ENCODE data around the gene UBE2M.
"Not testable (repeated sequence)": the region's sequence is repeated elsewhere in the genome, so short reads cannot be mapped to it uniquely, and the experiment has no call there.

UBE2M gene

DNA sequence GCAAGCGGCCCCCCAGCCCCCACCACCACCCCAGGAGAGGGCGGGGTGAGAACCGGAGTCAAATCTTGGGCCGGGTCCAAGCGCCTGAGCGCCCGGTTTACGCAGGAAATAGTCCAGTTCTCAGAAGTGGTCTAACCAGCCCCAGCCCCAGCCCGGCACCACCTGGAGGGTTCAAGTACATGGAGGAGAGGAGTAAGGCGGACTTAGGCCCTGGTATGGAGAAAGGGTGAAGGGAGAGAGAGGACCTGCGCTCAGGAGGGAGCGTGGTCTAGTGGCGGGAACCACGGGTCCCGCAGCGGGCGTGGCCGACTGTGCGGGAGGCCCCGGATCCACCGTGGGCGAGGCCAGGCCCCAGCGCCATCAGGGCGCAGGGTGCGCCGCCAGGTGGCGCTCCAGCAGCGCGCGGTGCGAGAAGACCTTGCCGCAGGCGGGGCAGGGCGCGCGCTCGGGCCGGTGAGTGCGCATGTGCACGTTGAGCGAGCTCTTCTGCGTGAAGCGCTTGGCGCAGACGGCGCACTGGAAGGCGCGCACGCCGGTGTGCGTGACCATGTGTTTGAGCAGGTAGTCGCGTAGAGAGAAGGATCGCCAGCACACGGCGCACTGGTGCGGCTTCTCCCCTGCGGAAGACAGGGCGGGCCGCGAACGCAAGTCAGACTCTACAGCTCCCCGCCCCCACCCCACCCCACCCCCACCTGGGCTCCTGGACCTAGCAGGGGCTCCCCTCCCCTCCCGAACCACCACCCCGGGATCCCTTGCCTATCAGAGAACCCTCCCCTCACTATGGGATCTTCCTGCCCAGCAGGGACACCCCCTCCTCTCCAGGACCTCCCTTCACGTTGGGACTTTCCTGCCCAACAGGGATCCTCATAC lies 44.5 kb downstream of the UBE2M start:
- no peak for DNase-seq (ENCODE audit: insufficient read length, low spot score)
- FAIRE-seq: no peak

DNA sequence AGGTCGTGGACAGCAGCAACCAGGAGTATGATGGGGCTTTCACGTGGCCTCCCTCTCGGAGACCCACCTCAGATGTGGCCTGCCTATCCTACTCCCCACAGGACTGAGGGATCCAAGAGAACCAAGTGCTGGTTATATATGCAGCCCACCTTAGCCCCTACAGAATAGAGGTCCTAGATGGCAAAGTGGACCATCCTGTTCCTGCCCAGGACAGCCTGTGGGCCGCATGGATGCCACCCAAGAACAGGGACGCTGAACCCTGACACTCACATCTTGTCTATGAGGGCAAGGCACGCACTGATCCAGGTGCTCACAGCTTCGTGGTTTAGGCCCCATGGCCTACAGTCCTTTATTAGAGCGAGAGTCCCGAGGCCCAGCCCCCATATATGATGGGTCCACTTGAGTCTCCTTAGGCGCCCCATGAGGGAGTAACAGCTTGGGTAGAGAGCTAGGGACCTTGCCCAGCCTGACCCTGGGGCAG lies 45.2 kb downstream of the UBE2M start:
- no peak for DNase-seq (ENCODE audit: insufficient read length, low spot score)
- no peak for FAIRE-seq

DNA sequence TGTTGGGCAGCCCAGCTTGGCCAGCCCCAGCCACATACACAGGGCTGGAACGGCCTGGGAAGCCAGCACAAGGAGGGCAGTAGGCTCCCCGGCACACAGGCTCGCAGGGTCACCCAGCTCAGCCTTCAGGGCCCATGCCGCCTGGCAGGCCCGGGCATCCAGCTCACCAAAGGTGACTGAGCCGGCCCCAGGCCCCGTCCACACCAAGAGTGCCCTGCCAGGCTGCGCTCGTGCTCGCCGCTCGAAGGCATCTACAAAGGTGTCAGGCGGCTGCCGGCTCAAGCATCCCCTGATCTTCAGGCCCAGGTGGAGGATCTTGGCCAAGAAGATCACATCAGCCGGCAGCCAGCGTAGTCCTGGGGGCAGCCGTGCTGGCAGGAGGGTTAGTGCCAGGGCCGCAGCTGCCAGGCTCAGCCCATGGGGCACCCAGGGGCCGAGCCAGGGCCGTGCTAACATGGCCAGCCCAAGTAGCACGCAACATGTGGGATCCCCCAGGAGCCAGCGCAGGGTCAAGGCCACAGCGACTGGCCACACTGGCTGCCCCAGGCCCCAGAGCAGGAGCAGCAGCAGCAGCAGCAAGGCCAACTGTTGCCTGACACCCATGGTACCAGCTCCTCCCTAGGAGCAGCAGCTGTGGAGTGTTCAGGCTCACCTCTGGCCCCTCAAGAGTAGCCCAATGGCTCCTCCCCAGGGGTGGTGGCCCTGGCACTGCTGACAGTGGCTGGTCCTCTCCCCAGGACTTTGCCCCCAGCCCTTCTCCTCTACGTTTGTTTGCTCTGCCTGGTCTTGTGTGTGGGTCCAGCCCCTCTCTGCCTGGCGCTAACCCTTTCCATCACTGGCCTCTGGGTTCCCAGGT lies 46.8 kb downstream of the UBE2M start, which contains the start of gene SLC27A5:
Gene SLC27A5 (minus strand): TSS at position 640 of the 856 bp plus-strand sequence. CDS start 37 bp downstream, at position 603.
- no peak for FAIRE-seq

DNA sequence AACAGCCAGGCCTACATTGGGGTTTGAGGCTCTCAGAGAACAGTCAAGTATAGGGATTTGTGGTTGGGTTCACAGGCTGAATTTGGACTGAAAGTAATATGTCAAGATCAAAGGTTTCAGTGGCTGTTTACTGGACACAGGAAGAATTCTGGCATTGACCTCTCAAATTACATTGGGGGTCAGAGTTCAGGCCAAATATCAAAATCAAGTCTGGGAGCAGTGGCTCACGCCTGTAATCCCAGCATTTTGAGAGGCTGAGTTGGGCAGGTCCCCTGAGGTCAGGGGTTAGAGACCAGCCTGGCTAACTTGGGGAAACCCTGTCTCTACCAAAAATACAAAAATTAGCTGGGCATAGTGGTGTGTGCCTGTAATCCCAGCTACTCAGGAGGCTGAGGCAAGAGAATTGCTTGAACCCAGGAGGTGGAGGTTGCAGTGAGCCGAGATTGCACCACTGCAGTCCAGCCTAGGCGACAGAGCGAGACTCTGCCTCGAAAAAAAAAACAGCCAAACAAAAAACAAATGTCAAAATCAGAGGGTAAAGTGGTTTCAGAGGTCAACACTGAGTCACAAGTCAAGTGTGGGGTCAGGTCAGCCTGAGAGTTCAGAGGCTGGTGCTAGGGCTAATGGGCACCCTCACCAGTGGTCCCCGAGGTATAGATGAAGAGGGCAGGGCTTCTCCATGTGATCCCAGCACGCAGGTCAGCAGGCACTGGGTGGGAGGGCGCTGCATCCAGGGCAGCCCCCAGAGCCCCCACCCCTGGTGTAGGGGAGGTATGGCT lies 48.1 kb downstream of the UBE2M start:
- FAIRE-seq (no peak), DNase-seq (ENCODE audit: insufficient read length, low spot score) (no peak)

More for the DNA sequence above, 46.8 kb downstream of the UBE2M start, which contains the start of gene SLC27A5:
- no peak for DNase-seq (ENCODE audit: insufficient read length, low spot score)

DNA sequence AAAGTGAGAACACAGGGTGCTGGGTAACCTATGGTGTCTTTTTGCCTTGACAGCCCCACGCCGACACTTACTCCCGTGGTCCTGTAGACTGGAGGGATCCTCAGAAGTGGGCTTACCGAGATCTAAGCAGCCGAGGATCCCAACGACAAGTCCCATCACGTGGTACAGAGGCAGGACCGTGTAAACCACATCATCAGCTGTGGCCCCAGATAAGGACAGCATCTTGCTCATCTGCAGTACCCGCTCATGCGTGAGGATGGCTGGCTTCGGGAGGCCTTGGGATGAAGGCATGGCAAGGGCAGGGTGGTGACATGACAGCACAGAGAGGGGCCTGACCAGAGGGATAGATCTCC lies 48.7 kb downstream of the UBE2M start:
- DNase-seq (ENCODE audit: insufficient read length, low spot score): no peak
- FAIRE-seq: no peak

DNA sequence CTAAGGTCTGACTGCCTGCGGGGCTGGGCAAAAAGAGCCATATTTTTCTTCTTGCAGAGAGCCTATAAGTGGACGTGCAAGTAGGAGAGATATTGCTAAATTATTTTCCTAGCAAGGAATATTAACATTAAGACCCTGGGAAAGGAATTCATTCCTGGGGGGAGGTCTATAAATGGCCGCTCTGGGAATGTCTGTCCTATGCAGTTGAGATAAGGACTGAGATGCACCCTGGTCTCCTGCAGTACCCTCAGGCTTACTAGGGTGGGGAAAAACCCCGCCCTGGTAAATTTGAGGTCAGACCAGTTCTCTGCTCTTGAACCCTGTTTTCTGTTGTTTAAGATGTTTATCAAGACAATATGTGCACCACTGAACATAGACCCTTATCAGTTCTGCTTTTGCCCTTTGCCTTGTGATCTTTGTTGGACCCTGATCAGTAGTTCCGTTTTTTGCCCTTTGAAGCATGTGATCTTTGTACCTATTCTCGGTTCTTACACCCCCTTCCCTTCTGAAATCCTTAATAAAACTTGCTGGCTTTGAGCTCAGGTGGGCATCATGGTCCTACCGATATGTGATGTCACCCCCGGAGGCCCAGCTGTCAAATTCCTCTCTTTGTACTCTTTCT lies 50.7 kb downstream of the UBE2M start:
- not testable (repeated sequence) for DNase-seq (ENCODE audit: insufficient read length, low spot score); FAIRE-seq

Data from HTR-8/SVneo (cell line).